C4-2B (cell line): ENCODE data around the gene THRAP3.

Experiments
- ZFX ChIP-seq: fragments of 450-650 bp; IDR thresholded peaks from 2 replicates; pipeline ENCODE4 v1.6.1; 2017
- TF ChIP-seq, protein P1 (sequence below): fragments of 450-650 bp; conservative IDR thresholded peaks from 2 replicates; pipeline ENCODE4 v1.5.1; 2017; ENCODE audit warnings: mild to moderate bottlenecking

DNA sequence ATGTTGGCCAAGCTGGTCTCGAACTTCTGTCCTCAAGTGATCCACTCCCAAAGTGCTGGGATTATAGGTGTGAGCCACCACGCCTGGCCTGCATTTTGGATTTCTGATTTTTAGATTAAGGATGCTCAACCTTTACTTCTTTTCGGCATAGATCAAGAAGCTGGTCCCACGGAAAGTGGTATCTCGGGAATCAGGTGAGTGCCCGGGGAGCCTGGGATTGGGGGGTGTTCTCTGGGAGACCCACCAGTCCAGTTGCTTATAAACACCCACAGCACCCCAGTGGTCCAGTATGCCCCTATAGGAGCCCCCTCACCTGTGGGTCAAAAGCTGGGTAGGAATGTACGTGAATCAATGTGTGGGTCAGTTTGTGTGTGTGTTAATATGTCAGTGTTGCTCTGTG lies 85.2 kb downstream of the THRAP3 start:
- TF ChIP-seq, protein P1, sequence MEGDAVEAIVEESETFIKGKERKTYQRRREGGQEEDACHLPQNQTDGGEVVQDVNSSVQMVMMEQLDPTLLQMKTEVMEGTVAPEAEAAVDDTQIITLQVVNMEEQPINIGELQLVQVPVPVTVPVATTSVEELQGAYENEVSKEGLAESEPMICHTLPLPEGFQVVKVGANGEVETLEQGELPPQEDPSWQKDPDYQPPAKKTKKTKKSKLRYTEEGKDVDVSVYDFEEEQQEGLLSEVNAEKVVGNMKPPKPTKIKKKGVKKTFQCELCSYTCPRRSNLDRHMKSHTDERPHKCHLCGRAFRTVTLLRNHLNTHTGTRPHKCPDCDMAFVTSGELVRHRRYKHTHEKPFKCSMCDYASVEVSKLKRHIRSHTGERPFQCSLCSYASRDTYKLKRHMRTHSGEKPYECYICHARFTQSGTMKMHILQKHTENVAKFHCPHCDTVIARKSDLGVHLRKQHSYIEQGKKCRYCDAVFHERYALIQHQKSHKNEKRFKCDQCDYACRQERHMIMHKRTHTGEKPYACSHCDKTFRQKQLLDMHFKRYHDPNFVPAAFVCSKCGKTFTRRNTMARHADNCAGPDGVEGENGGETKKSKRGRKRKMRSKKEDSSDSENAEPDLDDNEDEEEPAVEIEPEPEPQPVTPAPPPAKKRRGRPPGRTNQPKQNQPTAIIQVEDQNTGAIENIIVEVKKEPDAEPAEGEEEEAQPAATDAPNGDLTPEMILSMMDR: no peak
- TF ChIP-seq ZFX: no peak
